CD4-positive, alpha-beta T cell treated with Interleukin-4 for 4 hours (primary cell): ENCODE results near the gene NKX3-2.

ENCODE experiments used
- DNase-seq: peaks from one replicate; pipeline ENCODE4 v3.0.0-alpha.2; 2020

The NKX3-2 gene

GRCh38 chr4:13496605-13497004 is 47.7 kb downstream of the NKX3-2 start:
- no peak for DNase-seq

DNA sequence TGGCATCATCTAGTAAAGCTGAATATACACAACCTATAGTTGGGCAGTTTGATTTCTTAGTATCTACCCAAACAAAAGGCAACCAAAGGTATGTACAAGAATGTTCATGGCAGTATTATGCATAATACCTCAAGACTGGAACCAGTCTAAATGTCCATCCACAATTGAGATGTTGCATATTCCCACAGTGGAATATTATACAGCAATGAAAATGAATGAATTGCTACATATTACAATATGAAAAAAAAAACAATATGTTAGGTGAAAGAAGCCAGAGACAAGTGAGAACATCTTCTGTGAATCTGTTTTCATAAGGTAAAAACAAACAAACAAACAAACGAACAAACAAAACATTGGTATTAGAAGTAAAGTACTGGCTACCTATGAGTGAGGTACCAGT is 48.6 kb downstream of the NKX3-2 start:
- DNase-seq = no peak

GRCh38 chr4:13493793-13494192 is 50.5 kb downstream of the NKX3-2 start:
- no peak for DNase-seq

DNA sequence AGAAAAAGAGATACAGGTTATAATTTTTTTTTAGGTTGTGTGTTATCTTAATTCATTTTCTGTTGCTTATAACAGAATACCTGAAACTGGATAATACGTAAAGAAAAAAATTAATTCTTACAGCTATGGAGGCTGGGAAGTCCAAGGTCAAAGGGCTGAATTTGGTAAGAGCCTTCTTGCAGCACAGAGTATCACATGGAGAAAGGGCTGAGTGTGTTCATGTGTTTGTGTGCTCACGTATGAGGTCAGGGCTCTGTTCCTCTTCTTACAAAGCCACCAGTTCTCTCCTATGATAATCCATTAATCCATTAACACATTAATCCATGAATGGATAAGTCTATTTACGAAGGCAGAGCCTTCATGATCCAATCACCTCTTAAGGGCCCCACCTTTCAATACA is 51.6 kb downstream of the NKX3-2 start:
- DNase-seq = no peak
